Adipose tissue (tissue), 3 donors: ENCODE results near the gene UBL3. TPM values are rescaled to one million over a fixed set of nuclear protein-coding genes. Genes with fewer than 3 reads are reported as not detected.

ENCODE experiments used
- H3K27ac ChIP-seq: one replicate; pipeline ENCODE4 v1.5.1; 2013; ENCODE audit warnings: low read depth, low read length
- WGBS, 3 donors: extraction: QIAGEN DNeasy Blood & Tissue Kit; methylation state at CpG; one replicate each; pipeline ENCODE4 v1.1.7; 2013; 5-methylcytosine and 5-hydroxymethylcytosine counted together
- polyA plus RNA-seq, 3 donors: library from polyadenylated mRNA; stranded (reverse); fragments of 200-250 nt; gene quantifications; one replicate each; pipeline ENCODE4 v1.2.3, GENCODE V29; 2013
- donor health status: healthy with polysubstance abuse.
- donor health status: Bipolar disorder and iron deficiency.
- donor health status: healthy.

The UBL3 gene
- polyA plus RNA-seq, 3 donors, result 15.6 to 24.9 (median 20.3) TPM

GRCh38 chr13:29830000-29830399 is 20.4 kb downstream of the UBL3 start:
- no peak overlapping the region for H3K27ac ChIP-seq

GRCh38 chr13:29819143-29819542 is 31.3 kb downstream of the UBL3 start:
- no peak overlapping the region for H3K27ac ChIP-seq
- 63 to 72% (median 72%) methylated on average over 2 of the region's 2 CpGs for WGBS, 3 donors

- no peak overlapping the region for H3K27ac ChIP-seq
- WGBS, 3 donors, result 23 to 37% (median 29%) methylated on average over 3 of the region's 3 CpGs
Measured at GRCh38 chr13:29817604-29818378, 32.6 kb downstream of the UBL3 start.

GRCh38 chr13:29816715-29817114 is 33.7 kb downstream of the UBL3 start:
- no peak overlapping the region for H3K27ac ChIP-seq
- WGBS, 3 donors, result 70 to 89% (median 79%) methylated on average over 2 of the region's 2 CpGs

GRCh38 chr13:29815336-29815735 is 35.1 kb downstream of the UBL3 start:
- no peak overlapping the region for H3K27ac ChIP-seq

DNA sequence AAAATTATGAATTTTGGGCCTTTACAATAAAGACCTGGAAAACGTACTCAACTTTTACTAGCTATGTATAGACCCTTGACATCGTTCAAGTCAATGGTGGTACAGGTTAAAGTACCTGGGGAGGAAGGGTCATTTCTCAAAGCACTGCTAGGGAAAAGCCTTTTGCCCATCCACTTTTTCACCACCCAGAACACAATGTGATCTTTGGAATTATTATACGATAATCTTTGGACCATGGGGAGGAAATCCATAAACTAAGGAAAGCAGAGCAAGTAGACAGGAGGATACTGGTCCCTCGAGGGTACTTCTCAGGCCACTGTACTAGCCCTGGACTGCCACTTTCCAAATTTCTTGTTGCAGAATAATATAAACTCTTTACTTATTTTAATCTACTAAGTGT is 39.5 kb downstream of the UBL3 start:
- no peak overlapping the region for H3K27ac ChIP-seq
- WGBS, 3 donors, result 65 to 93% (median 86%) methylated on average over 4 of the region's 4 CpGs

- no peak overlapping the region for H3K27ac ChIP-seq
- 10 to 58% (median 54%) methylated on average over 2 of the region's 2 CpGs for WGBS, 3 donors
Measured at GRCh38 chr13:29810145-29810742, 40.2 kb downstream of the UBL3 start.

DNA sequence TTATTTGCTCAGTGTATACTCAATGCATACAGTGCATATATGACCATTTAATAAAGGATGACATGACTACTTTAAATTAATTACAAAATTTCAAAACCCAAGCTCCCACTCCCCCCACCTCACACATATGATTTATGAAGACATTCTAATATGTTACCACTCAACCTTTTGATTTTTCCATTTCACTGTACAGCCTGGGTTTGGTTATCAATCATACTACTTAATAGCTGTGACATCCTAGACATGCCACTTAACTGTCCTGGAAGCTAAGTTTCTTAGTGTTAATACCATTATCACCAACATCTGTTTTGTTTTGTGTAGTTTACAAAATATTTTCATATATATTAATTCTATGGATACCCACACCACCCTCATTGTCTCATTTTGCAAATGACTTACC is 42.2 kb downstream of the UBL3 start:
- H3K27ac ChIP-seq, result no peak overlapping the region

DNA sequence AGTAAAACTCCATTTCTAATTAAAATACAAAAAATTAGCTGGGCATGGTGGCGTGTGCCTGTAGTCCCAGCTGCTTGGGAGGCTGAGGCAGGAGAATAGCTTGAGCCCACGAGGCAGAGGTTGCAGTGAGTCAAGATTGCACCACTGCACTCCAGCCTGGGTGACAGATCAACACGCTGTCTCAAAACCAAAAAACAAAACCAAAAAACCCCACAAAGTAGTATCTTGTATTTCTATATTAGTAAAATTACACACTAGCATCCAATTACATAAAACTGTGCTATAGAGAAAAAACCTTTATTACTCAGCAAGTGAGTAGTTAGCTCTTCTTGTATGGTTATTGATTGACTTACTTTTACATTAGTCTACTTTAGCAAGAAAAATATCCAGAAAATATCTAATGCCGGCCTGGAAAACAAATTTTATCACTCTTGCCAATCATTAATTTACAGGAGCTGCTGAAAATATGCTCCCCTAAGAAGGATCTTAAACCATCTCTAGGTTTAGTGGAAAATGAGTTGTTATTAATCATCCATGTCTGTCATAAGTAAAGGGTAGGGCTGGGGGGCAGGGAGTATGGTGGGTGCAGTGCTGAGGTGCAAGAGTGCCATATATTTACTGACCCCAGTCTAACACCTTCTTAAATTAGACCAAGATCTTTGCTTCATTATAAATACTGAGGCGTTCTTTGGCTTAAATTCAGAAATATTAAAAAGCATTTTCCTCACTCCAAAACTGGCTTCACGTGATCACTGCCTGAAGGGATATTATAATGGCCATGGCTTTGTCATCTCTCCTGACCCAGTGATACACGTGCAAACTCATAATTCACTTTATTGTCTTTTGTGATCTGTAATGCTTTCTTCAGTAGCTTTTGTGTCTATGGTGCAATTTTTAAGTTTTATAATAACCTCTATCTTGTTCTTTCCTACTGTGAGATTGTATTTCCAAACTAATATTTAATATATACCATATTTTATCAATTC is 44.1 kb downstream of the UBL3 start:
- H3K27ac ChIP-seq, result no peak overlapping the region
- 75 to 86% (median 85%) methylated on average over 7 of the region's 7 CpGs for WGBS, 3 donors

DNA sequence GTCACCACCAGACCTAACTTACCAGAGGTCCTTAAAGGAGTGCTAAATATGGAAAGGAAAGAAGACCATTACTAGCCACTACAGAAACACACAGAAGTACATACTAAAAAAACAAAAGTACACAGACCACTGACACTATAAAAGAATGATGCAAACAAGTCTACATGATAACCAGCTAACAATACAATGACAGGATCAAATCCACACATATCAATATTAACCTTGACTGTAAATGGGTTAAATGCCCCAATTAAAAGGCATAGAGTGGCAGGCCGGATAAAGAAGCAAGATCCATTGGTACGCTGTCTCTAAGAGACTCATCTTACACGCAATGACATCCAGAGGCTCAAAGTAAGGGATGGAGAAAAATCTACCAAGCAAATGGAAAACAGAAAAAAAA is 47.2 kb downstream of the UBL3 start:
- no peak overlapping the region for H3K27ac ChIP-seq
- 96 to 98% (median 98%) methylated on average over 3 of the region's 3 CpGs for WGBS, 3 donors

GRCh38 chr13:29802621-29803020 is 47.8 kb downstream of the UBL3 start:
- WGBS, 3 donors, result 50 to 100% (median 68%) methylated on average over 1 of the region's 1 CpG
- no peak overlapping the region for H3K27ac ChIP-seq

GRCh38 chr13:29801737-29802305 is 48.6 kb downstream of the UBL3 start:
- WGBS, 3 donors, result 68 to 95% (median 77%) methylated on average over 4 of the region's 4 CpGs
- no peak overlapping the region for H3K27ac ChIP-seq

DNA sequence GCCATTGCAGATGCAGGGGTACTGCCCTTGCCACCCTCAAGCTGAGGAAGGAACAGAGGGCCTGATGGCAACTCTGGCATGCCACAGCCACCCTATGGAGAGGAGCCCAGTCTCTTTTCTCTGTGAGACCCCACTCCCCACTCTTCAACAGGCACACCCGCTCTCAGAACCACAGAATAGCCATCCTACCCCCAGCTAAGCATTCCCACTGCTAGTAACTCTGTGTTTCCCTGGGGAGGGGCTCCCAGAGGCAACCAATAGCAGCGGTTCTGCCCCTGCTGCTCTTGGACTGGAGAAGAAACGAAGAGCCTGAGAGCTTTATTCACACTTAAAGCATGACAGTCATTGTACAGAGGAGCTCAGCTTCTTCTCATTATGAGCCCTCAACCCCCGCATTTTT is 49.3 kb downstream of the UBL3 start:
- WGBS, 3 donors, result 95% methylated on average over 4 of the region's 4 CpGs
- H3K27ac ChIP-seq, result no peak overlapping the region

GRCh38 chr13:29800687-29801086 is 49.7 kb downstream of the UBL3 start:
- no peak overlapping the region for H3K27ac ChIP-seq
- 93 to 96% (median 95%) methylated on average over 6 of the region's 6 CpGs for WGBS, 3 donors

DNA sequence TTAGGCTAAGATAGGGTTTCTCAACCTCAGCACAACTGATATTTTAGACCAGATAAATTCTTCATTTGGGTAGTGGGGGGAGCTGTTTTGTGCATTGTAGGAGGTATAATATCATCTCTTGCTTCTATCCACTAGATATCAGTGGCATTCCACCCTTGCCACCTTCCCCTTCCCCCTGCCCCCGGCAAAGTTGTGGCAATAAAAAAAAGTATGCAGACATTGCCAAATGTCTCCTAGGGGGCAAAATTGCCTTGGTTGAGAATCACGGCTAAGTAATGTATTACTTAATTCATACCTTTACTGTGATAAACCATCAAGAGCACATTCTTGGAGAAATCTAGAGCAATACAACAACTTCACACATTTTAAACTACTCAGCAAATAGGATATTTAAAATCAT is 51.4 kb downstream of the UBL3 start:
- WGBS, 3 donors, result 59 to 70% (median 63%) methylated on average over 2 of the region's 2 CpGs
- H3K27ac ChIP-seq, result no peak overlapping the region

DNA sequence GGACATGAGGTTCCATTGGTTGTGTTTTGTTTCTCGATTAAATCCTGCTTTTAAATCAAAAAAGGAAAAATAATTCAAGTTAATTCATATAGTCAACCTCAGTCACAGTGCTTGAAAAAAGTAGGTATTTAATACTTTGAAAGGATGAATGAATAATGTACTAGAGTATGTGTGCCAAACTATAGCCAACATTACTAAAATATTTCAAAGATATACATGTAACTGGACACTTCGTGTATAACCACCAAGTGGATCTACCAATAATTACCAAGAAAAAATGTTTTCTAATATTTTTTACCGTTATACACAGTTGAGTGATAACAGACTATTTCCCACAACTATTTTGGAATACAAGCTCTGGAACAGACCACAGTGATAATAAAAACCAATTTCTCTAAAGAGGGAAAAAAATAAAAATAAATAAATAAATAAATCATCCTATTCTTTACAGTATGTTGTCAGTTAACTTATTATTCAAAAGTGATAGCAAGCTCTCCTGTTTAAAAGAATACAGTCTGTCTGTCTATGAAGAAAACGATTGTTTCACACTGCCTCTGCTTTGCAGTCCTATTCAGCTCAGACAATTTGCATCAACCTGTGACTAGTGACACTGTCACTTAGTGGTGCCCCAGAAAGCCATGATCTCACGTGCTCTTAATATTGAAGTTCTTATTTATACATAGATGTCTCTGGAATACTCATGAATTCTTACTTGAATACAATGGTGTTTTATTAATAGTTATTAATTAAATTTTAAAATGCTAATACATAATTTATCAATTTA is 58.2 kb downstream of the UBL3 start:
- WGBS, 3 donors, result 88 to 94% (median 93%) methylated on average over 5 of the region's 5 CpGs
- no peak overlapping the region for H3K27ac ChIP-seq

- 71 to 89% (median 84%) methylated on average over 1 of the region's 1 CpG for WGBS, 3 donors
- no peak overlapping the region for H3K27ac ChIP-seq
Measured at GRCh38 chr13:29791508-29791907, 58.9 kb downstream of the UBL3 start.

GRCh38 chr13:29786698-29787097 is 63.7 kb downstream of the UBL3 start:
- no peak overlapping the region for H3K27ac ChIP-seq

More at GRCh38 chr13:29786698-29787097, 63.7 kb downstream of the UBL3 start:
- 39 to 99% (median 92%) methylated on average over 1 of the region's 1 CpG for WGBS, 3 donors
